ENCODE results near the gene ZCCHC3. TPM values are rescaled to one million over a fixed set of nuclear protein-coding genes. Genes with fewer than 3 reads are reported as not detected.

Gene ZCCHC3
- total RNA-seq, 2 donors from 2014 or later, result 13.7 to 15.6 TPM

DNA sequence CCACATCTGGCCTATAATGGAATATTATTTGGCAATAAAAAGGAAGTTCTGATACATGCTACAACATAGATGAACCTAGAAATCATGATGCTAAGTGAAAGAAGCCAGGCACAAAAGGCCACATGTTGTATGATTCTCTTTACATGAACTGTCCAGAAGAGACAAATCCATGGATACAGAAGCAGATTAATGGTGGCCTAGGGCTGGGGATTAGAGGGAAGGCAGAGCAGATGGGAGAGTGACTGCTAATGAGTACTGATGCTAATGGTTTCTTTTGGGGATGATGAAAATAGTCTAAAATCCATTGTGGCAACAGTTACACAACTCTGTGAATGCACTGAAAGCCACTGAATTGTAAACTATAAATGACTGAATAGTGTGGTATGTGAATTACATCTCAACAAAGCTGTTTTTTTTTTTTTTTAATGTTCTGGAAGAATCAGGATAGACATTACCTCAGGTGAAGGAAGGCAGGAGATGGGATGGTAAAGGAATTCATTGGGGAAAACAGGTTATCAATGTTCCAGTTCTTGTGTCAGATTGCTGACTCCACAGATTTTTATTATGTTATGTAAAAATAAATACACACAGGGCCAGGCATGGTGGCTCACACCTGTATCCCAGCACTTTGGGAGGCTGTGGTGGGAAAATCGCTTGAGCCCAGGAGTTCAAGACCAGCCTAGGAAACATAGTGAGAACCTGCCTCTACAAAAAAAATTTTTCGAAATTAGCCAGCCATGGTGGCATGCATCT lies 19.1 kb downstream of the ZCCHC3 start:
- H3K27me3 ChIP-seq, result no peaks in the 10 kb centered on the region
- TF ChIP-seq, protein P1, sequence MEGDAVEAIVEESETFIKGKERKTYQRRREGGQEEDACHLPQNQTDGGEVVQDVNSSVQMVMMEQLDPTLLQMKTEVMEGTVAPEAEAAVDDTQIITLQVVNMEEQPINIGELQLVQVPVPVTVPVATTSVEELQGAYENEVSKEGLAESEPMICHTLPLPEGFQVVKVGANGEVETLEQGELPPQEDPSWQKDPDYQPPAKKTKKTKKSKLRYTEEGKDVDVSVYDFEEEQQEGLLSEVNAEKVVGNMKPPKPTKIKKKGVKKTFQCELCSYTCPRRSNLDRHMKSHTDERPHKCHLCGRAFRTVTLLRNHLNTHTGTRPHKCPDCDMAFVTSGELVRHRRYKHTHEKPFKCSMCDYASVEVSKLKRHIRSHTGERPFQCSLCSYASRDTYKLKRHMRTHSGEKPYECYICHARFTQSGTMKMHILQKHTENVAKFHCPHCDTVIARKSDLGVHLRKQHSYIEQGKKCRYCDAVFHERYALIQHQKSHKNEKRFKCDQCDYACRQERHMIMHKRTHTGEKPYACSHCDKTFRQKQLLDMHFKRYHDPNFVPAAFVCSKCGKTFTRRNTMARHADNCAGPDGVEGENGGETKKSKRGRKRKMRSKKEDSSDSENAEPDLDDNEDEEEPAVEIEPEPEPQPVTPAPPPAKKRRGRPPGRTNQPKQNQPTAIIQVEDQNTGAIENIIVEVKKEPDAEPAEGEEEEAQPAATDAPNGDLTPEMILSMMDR (IDR thresholded peaks at IDR 0.05), result no peak
- intact Hi-C loops (cut with DNase I), result no loop called here
- no peak for DNase-seq
- H3K4me3 ChIP-seq, result no peak overlapping the region
- no peak overlapping the region for H3K9ac ChIP-seq (ENCODE audit: low read depth in 2 of 2, low read length in 2 of 2)
- no peaks in the 10 kb centered on the region for H3K4me1 ChIP-seq
- no peaks in the 10 kb centered on the region for H3K9me3 ChIP-seq
- no peak overlapping the region for H3K27ac ChIP-seq
- no peaks in the 10 kb centered on the region for H3K36me3 ChIP-seq

DNA sequence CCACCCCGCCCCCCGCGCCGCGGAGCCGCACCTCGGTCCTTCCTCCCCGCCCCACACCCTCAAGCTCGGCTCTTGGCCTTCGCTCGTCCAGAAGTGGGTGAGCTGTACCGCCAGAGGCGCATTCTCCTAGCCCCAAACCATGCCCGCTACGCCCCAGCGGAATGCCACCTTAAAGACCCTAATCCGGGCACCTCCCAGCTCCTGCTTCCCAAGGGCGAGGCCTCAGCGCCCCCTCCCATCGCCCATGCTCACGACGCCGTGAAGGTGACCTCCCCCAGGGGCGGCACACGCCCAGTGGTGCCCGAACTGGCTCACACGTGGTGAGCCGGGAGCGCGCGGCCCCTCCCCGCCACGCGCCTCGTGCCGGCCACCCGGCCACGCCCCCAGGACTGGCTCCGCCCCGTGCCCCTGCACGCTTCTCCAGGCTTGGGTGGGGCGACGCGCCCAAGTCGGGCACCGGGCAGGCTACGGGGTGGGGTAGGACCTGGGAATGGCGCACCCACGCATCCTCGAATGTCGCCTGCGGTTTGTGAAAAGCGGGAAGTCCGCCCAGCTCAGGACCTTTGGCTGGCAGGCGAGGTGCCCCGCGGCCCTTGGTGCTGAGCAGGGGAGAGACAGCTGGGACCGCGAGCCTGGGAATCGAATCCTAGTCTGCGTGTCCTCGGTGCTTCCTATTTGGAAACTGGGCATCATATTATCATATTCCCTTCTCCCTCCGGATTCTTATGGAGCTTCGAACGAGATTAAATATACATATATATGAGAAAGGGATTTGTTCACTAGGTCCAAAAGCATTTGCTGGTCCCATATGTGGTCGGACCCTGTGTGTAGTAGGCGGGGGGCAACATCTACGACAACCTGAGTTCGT lies 27.0 kb downstream of the ZCCHC3 start:
- Histone ChIP-seq H3K4me1 (no peaks in the 10 kb centered on the region), H3K27me3 (no peaks in the 10 kb centered on the region), H3K36me3 (no peaks in the 10 kb centered on the region), H3K9ac (ENCODE audit: low read depth in 2 of 2, low read length in 2 of 2) (peak overlapping the region; percentile 81 to 98), H3K4me3 (peak overlapping the region; percentile 59), H3K27ac (peak overlapping the region; percentile 89), H3K9me3 (no peaks in the 10 kb centered on the region)
- peak; percentile 97 for DNase-seq
- TF ChIP-seq, protein P1 (IDR thresholded peaks at IDR 0.05), result no peak
- intact Hi-C loops (cut with DNase I), result loop anchor here (10.0 kb wide), 1 partner anchor 50 kb away; no protein-coding TSS in a partner anchor

DNA sequence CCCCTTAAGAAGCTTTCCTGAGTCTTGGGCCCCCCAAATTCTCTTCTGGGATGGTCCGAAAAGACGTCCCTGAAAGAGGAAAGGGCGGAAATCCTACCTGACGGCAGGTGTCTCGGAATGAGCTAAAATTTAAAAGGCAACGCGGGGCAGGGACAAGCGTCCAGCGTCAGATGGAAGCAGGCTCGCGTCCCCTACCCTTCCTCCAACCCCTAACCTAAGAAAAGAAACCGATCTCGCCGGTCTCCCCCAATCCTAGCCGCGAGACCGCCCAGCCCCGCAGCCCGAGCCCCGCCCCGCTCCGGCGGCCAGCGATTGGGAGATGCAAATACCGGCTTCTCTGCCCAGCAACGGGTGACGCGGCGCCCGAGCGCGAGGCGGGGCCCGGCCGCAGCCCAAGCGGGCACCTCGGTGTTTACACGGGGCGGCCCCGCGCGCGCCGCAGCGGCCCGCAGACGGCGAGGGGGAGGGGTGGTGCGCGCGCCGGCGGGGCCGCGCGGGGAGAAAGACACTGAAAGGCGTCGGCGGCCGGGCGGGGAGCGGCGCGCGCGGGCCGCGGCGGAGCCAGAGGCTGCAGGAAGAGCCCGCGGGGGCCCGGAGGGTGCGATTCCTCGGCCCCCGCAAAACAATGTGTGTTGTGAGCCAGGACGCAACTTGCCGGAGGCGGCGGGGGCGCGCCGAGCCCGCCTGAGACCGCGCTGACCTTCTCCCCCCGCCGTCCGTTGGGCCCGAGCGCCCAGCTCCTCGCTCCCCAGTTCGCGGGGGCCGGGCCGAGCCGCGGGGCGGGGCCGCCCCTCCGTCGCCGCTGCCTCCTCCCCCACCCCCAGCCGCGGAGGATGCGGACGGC lies 27.9 kb downstream of the ZCCHC3 start, which contains the start of gene SOX12:
SOX12 (plus strand) TSS at position 508 of the 844 bp plus-strand sequence. CDS start 373 bp downstream, outside the sequence.
- intact Hi-C loops (cut with DNase I), result loop anchor here (10.0 kb wide), 1 partner anchor 50 kb away; no protein-coding TSS in a partner anchor
- Histone ChIP-seq H3K27ac (peak within 1 kb of the TSS; percentile 89), H3K4me3 (peak within 1 kb of the TSS; percentile 59), H3K9me3 (no peaks in the 10 kb centered on the region), H3K36me3 (no peaks in the 10 kb centered on the region), H3K4me1 (no peaks in the 10 kb centered on the region), H3K27me3 (no peaks in the 10 kb centered on the region), H3K9ac (ENCODE audit: low read depth in 2 of 2, low read length in 2 of 2) (peak within 1 kb of the TSS; percentile 81 to 98)
- peak; percentile 99 for DNase-seq
- TF ChIP-seq, protein P1 (IDR thresholded peaks at IDR 0.05), result no peak

DNA sequence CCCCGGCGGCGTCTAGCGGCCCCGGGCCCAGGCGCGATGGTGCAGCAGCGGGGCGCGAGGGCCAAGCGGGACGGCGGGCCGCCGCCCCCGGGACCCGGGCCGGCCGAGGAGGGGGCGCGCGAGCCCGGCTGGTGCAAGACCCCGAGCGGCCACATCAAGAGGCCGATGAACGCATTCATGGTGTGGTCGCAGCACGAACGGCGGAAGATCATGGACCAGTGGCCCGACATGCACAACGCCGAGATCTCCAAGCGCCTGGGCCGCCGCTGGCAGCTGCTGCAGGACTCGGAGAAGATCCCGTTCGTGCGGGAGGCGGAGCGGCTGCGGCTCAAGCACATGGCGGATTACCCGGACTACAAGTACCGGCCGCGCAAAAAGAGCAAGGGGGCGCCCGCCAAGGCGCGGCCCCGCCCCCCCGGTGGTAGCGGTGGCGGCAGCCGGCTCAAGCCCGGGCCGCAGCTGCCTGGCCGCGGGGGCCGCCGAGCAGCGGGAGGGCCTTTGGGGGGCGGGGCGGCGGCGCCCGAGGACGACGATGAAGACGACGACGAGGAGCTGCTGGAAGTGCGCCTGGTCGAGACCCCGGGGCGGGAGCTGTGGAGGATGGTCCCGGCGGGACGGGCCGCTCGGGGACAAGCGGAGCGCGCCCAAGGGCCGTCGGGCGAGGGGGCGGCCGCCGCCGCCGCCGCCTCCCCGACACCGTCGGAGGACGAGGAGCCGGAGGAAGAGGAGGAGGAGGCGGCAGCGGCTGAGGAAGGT lies 28.7 kb downstream of the ZCCHC3 start:
- DNase-seq, result peak; percentile 61
- no peaks in the 10 kb centered on the region for H3K4me1 ChIP-seq

More for the DNA sequence above, 28.7 kb downstream of the ZCCHC3 start:
- H3K27ac ChIP-seq, result peak overlapping the region; percentile 81
- TF ChIP-seq, protein P1 (IDR thresholded peaks at IDR 0.05), result no peak
- no peaks in the 10 kb centered on the region for H3K36me3 ChIP-seq
- H3K9me3 ChIP-seq, result no peaks in the 10 kb centered on the region
- intact Hi-C loops (cut with DNase I), result loop anchor here (10.0 kb wide), 1 partner anchor 51 kb away; no protein-coding TSS in a partner anchor
- H3K4me3 ChIP-seq, result peak overlapping the region; percentile 59
- H3K9ac ChIP-seq (ENCODE audit: low read depth in 2 of 2, low read length in 2 of 2), result peak overlapping the region; percentile 66 to 74
- H3K27me3 ChIP-seq, result no peaks in the 10 kb centered on the region

Measured in colonic mucosa (tissue), 4 donors.